ENCODE data around the gene PGRMC2.

Gene PGRMC2

DNA sequence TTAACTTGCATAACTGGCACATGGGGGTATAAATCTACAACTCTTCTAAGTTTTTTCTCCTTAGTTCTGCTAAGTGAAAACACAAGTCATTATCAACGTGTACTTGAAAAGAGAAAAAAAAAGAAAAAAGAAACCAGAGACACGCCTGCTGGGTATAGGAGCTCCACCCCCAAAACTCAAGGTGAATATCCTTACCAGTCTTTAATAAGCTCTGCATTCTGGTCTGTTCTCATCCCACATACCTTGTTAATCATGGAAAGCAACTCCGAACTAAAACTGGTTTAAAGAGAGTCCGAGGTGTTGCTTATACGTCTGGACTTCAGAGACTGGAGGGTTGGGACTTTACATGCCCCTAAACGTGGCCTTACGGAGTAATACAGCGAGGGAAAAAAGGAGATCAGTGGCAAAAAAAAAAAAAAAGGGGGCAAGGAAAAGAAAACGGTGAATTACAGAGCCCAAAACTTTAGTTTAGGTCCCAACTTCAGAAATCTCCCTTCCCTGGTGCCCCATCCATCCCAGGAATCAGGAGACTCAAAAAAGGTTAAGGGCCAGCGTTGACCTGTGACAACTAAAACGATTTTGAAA, 1.0 kb downstream of the PGRMC2 start:
- H3K4me3 ChIP-seq (ENCODE audit: low read depth, low read length), result peak overlapping the region; percentile 89
- peak; percentile 43 for DNase-seq (ENCODE audit: low read depth)
- TF ChIP-seq, protein P1, sequence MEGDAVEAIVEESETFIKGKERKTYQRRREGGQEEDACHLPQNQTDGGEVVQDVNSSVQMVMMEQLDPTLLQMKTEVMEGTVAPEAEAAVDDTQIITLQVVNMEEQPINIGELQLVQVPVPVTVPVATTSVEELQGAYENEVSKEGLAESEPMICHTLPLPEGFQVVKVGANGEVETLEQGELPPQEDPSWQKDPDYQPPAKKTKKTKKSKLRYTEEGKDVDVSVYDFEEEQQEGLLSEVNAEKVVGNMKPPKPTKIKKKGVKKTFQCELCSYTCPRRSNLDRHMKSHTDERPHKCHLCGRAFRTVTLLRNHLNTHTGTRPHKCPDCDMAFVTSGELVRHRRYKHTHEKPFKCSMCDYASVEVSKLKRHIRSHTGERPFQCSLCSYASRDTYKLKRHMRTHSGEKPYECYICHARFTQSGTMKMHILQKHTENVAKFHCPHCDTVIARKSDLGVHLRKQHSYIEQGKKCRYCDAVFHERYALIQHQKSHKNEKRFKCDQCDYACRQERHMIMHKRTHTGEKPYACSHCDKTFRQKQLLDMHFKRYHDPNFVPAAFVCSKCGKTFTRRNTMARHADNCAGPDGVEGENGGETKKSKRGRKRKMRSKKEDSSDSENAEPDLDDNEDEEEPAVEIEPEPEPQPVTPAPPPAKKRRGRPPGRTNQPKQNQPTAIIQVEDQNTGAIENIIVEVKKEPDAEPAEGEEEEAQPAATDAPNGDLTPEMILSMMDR (IDR thresholded peaks at IDR 0.05; ENCODE audit: low read depth, low read length, missing control alignments), result no peak

GRCh38 chr4:128285085-128285997, 2.3 kb downstream of the PGRMC2 start:
- TF ChIP-seq, protein P1 (IDR thresholded peaks at IDR 0.05; ENCODE audit: low read depth, low read length, missing control alignments), result no peak
- no peak for DNase-seq (ENCODE audit: low read depth)
- H3K4me3 ChIP-seq (ENCODE audit: low read depth, low read length), result peak overlapping the region; percentile 89; the same call in 1 of the 2 replicates

DNA sequence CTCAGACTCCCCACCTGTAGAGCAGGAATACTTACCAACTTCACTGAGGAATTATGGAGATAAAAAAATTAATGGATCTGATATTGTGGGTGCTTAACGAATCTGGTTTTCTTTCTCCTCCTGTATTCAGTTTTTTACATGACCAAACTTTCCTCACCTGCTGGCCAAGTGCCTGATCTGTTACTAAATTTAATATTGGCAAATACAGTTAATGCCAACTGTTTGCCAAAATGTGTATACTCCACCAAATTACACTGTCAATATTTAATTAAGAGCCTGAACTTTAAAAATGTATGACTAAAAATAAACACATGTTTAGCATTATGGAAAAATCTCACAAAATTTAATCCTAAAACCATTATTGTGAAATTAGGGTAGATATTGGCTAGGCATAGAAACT, 3.3 kb downstream of the PGRMC2 start:
- H3K4me3 ChIP-seq (ENCODE audit: low read depth, low read length), result no peak overlapping the region
- no peak for DNase-seq (ENCODE audit: low read depth)
- TF ChIP-seq, protein P1 (IDR thresholded peaks at IDR 0.05; ENCODE audit: low read depth, low read length, missing control alignments), result no peak

GRCh38 chr4:128283071-128283470, 4.5 kb downstream of the PGRMC2 start:
- no peak overlapping the region for H3K4me3 ChIP-seq (ENCODE audit: low read depth, low read length)
- DNase-seq (ENCODE audit: low read depth), result no peak
- TF ChIP-seq, protein P1 (IDR thresholded peaks at IDR 0.05; ENCODE audit: low read depth, low read length, missing control alignments), result no peak

- TF ChIP-seq, protein P1 (IDR thresholded peaks at IDR 0.05; ENCODE audit: low read depth, low read length, missing control alignments), result no peak
- no peak for DNase-seq (ENCODE audit: low read depth)
- H3K4me3 ChIP-seq (ENCODE audit: low read depth, low read length), result no peak overlapping the region
These were observed 5.1 kb downstream of the PGRMC2 start for GRCh38 chr4:128282516-128282915.

GRCh38 chr4:128281354-128281753, 6.3 kb downstream of the PGRMC2 start:
- TF ChIP-seq, protein P1 (IDR thresholded peaks at IDR 0.05; ENCODE audit: low read depth, low read length, missing control alignments), result no peak
- H3K4me3 ChIP-seq (ENCODE audit: low read depth, low read length), result no peak overlapping the region
- DNase-seq (ENCODE audit: low read depth), result no peak

All from GM12864 (cell line).